KOPT-K1 (cell line): Measurements from ENCODE around the gene TMEM131.
"Not testable (repeated sequence)": the region's sequence is repeated elsewhere in the genome, so short reads cannot be mapped to it uniquely, and the experiment has no call there.

ENCODE experiments used
- H3K27ac ChIP-seq: fragments of 200-600 bp; sonication (generic); 2 replicates; pipeline ENCODE4 v1.5.1; 2016; ENCODE audit warnings: antibody characterized with exemption, mild to moderate bottlenecking, low read depth, low read length; ENCODE audit not compliant: poor library complexity, severe bottlenecking
- H3K36me3 ChIP-seq: fragments of 200-600 bp; sonication (generic); 2 replicates; pipeline ENCODE4 v1.5.1; 2017; ENCODE audit warnings: antibody characterized with exemption, mild to moderate bottlenecking, low read length, moderate library complexity; ENCODE audit not compliant: insufficient read depth
- H3K9me3 ChIP-seq: fragments of 200-600 bp; sonication (generic); 2 replicates; pipeline ENCODE4 v1.5.1; 2017; ENCODE audit warnings: antibody characterized with exemption, low read length, mild to moderate bottlenecking; ENCODE audit not compliant: insufficient read depth, poor library complexity, severe bottlenecking

The TMEM131 gene

GRCh38 chr2:97829255-97829654, 166.5 kb downstream of the TMEM131 start:
- peaks cover 10% of the 10 kb centered on the region; the same call in 1 of the 2 replicates for H3K36me3 ChIP-seq

GRCh38 chr2:97827013-97827412, 168.7 kb downstream of the TMEM131 start:
- H3K27ac ChIP-seq, result not testable (repeated sequence)
- peaks cover 10% of the 10 kb centered on the region; the same call in 1 of the 2 replicates for H3K36me3 ChIP-seq

More at GRCh38 chr2:97829255-97829654, 166.5 kb downstream of the TMEM131 start:
- H3K27ac ChIP-seq, H3K9me3 ChIP-seq: not testable (repeated sequence)

GRCh38 chr2:97826266-97826847, 169.4 kb downstream of the TMEM131 start:
- H3K27ac ChIP-seq, H3K9me3 ChIP-seq: not testable (repeated sequence)

More at GRCh38 chr2:97827013-97827412, 168.7 kb downstream of the TMEM131 start:
- not testable (repeated sequence) for H3K9me3 ChIP-seq

GRCh38 chr2:97824011-97824410, 171.7 kb downstream of the TMEM131 start:
- H3K9me3 ChIP-seq, H3K27ac ChIP-seq: not testable (repeated sequence)
- peaks cover 18% of the 10 kb centered on the region; the same call in 1 of the 2 replicates for H3K36me3 ChIP-seq

More at GRCh38 chr2:97826266-97826847, 169.4 kb downstream of the TMEM131 start:
- H3K36me3 ChIP-seq, result peaks cover 10% of the 10 kb centered on the region; the same call in 1 of the 2 replicates

- not testable (repeated sequence) for H3K9me3 ChIP-seq, H3K27ac ChIP-seq
- peaks cover 15% of the 10 kb centered on the region; the same call in 1 of the 2 replicates for H3K36me3 ChIP-seq
Observed at GRCh38 chr2:97821862-97822261, 173.9 kb downstream of the TMEM131 start.

- Histone ChIP-seq H3K27ac (no peak overlapping the region), H3K36me3 (0 out of 2 replicates have a peak, but pooled peaks cover 15% of the 10 kb centered on the region), H3K9me3 (no peaks in the 10 kb centered on the region)
Observed at GRCh38 chr2:97819754-97820153, 176.0 kb downstream of the TMEM131 start.

DNA sequence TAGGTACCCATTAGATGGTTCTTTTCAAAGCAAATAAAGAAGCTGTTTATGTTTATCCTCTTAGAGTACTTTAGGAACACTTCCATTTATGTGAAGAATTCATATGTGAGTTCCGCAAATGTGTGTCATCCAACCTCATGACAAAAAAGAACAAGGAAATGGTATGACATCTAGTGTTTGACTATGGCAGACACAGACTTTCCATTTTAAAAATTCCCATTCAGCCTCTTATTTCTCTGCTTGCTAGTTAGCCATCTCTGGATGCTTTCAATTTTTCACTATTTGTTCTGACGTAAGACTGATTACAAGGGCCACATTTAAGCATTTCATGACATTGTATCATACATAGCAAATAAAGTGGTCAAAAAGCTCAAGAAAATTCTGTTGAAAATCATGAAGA, 179.3 kb downstream of the TMEM131 start:
- Histone ChIP-seq H3K9me3 (no peaks in the 10 kb centered on the region), H3K36me3 (peaks cover 39% of the 10 kb centered on the region), H3K27ac (no peak overlapping the region)

DNA sequence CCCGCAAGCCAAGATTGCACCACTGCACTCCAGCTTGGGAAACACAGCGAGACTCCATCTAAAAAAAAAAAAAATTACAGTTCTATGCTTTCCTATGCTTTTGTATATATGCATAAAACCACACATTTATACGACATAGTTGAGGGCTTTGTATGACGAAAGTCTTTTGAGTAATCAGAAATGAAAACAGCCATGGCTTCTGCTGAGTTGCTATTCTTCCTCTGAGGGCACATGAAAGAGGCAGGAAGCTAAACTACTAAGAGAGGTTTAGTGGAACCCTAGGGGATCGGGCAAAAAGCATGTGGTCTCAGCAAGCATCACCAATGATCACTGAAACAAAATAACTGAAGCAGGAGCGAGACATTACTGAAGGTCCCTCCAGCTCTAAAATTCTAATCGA, 182.8 kb downstream of the TMEM131 start:
- no peaks in the 10 kb centered on the region for H3K9me3 ChIP-seq
- H3K27ac ChIP-seq, result no peak overlapping the region
- peaks cover 54% of the 10 kb centered on the region for H3K36me3 ChIP-seq

DNA sequence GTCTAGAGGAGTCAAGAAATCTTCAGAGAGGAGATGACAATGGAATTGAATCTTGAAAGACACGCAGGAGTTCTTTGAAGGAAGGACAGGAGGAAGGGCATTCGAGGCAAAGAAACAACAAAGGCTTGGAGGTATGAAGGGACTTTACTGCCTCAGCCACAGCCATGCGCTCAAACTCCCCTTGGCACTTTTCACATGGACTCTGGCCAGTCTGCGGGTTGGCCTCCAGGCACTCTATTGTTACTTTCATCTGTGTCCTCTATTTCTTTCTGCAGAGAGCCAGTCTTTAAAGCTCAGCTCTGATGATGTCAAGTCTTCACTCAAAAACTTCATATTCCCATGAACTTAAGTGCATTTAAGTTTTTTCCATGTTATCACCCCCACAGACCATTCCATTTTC, 186.9 kb downstream of the TMEM131 start:
- Histone ChIP-seq H3K36me3 (peaks cover 75% of the 10 kb centered on the region), H3K9me3 (no peaks in the 10 kb centered on the region), H3K27ac (no peak overlapping the region)

DNA sequence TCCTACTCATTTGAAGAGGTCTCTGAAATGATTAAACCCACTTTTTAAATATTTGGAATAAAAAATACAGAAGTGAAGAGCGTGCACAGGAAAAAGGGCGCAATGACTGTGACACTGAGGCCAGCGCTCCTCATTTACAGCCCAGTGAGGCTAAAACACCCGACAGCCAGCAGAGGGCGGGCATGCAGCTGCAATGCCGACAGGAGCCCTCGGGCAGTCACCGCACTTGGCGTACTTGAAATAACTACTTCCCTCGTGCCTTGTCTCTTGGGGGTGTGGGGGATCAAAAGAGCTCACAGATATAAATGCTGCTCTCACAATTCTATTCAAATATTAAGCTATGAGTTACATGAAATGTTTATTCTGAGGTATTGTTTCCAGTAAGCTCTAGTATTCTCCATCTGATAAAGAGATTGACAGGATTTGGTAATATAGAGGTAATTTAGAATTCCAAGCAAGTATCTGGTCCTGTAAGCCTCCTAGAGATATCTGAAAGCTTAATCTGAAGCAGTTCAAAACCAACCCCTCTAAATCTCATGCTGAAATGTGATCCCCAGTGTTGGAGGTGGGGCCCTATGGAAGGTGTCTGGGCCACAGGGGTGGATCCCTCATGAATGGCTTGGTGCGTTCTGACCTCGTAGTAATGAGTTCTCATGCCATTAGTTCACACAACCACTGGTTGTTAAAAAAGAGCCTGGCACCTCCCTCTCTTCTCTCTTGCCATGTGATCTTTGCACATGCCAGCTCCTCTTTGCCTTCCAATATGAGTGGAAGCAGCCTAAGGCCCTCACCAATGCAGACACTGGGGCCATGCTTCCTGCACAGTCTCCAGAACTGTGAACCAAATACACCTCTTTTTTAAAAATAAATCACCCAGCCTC, 188.8 kb downstream of the TMEM131 start:
- peaks cover 74% of the 10 kb centered on the region for H3K36me3 ChIP-seq
- H3K27ac ChIP-seq, result no peak overlapping the region
- no peaks in the 10 kb centered on the region for H3K9me3 ChIP-seq

DNA sequence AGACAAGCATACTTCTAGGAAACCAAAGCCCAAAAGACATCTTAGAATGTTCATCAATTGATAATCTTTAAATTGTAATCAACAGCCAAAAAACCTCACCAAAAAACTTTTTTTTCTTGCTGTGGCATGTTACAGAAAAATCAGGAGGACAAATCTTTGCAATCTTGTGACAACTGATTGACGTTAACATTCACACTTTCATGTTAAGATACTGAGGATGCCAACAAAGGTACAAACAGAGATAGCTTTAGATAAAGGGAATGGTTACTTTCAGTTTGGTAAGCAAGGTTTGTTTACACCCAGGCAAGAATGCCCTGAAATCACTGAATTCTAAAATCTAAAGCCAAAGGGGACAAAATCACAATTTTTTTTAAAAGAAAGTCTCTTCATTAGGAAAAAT, 190.0 kb downstream of the TMEM131 start:
- H3K27ac ChIP-seq, result no peak overlapping the region
- H3K36me3 ChIP-seq, result peaks cover 72% of the 10 kb centered on the region

GRCh38 chr2:97801028-97801427, 194.7 kb downstream of the TMEM131 start:
- H3K9me3 ChIP-seq, result no peaks in the 10 kb centered on the region

More for the DNA sequence above, 190.0 kb downstream of the TMEM131 start:
- H3K9me3 ChIP-seq, result no peaks in the 10 kb centered on the region

DNA sequence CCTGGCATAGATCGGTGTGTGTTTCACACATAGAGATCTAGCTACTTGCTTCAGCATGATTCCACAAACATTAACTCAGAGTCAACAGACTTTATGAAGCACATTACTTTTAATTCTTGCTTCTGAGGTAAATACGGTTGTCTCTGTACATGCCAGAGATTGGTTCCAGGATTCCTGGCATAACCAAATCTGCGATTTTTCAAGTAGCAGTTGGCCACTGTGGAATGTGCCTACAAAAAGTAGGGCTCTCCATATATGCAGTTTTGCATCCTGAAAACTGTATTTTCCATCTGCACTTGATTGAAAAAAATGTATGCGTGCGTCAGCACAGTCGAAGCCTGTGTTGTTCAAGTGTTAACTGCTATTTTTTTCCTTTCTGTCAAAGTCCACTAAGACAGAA, 197.3 kb downstream of the TMEM131 start:
- peaks cover 69% of the 10 kb centered on the region for H3K36me3 ChIP-seq
- no peak overlapping the region for H3K27ac ChIP-seq
- H3K9me3 ChIP-seq, result no peaks in the 10 kb centered on the region

More at GRCh38 chr2:97801028-97801427, 194.7 kb downstream of the TMEM131 start:
- H3K36me3 ChIP-seq, result peaks cover 78% of the 10 kb centered on the region
- no peak overlapping the region for H3K27ac ChIP-seq

GRCh38 chr2:97797355-97797754, 198.4 kb downstream of the TMEM131 start:
- no peak overlapping the region for H3K27ac ChIP-seq
- H3K36me3 ChIP-seq, result peaks cover 69% of the 10 kb centered on the region

DNA sequence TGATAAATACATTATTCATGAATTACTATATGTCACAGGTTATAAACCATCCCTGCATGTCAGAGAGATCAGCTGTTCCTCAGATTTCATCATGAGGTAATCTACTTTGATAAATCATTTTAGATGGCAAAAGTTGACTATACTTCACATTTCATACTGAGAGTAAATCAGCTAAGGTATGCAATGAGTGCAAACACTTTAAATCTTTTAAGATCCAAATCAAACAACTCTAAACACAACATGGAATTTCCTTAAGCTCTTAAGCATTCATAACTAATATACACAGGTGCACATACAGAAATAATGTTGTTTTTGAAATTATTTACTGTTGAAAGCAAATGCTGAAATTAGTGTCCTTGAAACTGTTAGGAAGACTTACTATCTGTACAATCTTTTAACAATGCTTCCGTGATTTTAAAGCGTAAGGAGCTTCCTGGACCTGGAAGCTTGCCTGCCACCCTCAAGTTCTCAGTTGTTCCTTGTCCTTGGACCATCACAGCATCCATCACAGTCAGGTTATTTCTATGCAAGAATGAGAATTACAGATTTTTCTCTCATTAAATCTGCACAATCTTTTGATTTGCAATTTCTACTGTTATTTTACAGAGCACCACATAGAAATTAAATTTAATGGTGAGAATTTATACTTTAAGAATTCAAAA, 199.2 kb downstream of the TMEM131 start:
- Histone ChIP-seq H3K9me3 (no peaks in the 10 kb centered on the region), H3K36me3 (peaks cover 71% of the 10 kb centered on the region), H3K27ac (no peak overlapping the region)

More at GRCh38 chr2:97797355-97797754, 198.4 kb downstream of the TMEM131 start:
- no peaks in the 10 kb centered on the region for H3K9me3 ChIP-seq
